GM12878 (cell line): ENCODE measurements around the gene CRACDL. TPM values are rescaled to one million over a fixed set of nuclear protein-coding genes. Genes with fewer than 3 reads are reported as not detected.

Source experiments
- ATAC-seq: fragments of 200-7000 bp; cut with Tn5 transposase; 3 replicates; pipeline ENCODE4 v1.9.1; 2020; ENCODE audit warnings: mild to moderate bottlenecking, moderate library complexity
- BruUV-seq: library from RNA; stranded (reverse); fragments of 400-500 nt; replicated peaks from 2 replicates; lab custom pipeline; 2021; lab: Mats Ljungman, UMichigan
- CTCF ChIA-PET: fragments of 300-600 bp; sonication (Branson Sonifier 250); formaldehyde crosslinking; extraction: SDS; loops from one replicate; lab custom pipeline; 2021; ENCODE audit warnings: inconsistent platforms; lab: Yijun Ruan, JAX
- POLR2A ChIA-PET: fragments of 350-600 bp; formaldehyde crosslinking; extraction: SDS; loops from one replicate; lab custom pipeline; 2021; ENCODE audit warnings: inconsistent platforms; lab: Charles Lee
- RAD21 ChIA-PET: fragments of 300-600 bp; sonication (Branson Sonifier 250); formaldehyde crosslinking; loops from one replicate; lab custom pipeline; 2023; ENCODE audit warnings: antibody characterized with exemption; ENCODE audit not compliant: unreplicated experiment; lab: Charles Lee
- SMC1A ChIA-PET: fragments of 300-600 bp; sonication (Branson Sonifier 250); formaldehyde crosslinking; loops from one replicate; lab custom pipeline; 2023; ENCODE audit not compliant: unreplicated experiment, uncharacterized antibody; lab: Charles Lee
- DNase-seq: peaks from one replicate; pipeline ENCODE4 v3.0.0-alpha.2; 2011; ENCODE audit warnings: low read depth, low spot score
- FAIRE-seq: peaks from 3 replicates; lab custom pipeline; 2011; peaks lifted over from hg19 to GRCh38; lab: Jason Lieb, UNC
- H2AFZ ChIP-seq: 2 replicates; pipeline ENCODE4 v1.6.0; 2011; ENCODE audit warnings: low read depth, low read length, control low read depth; ENCODE audit not compliant: control insufficient read depth
- H3K27ac ChIP-seq: 2 replicates; pipeline ENCODE4 v1.5.1; 2011; ENCODE audit warnings: control low read depth; ENCODE audit not compliant: control insufficient read depth, insufficient read depth
- H3K27me3 ChIP-seq, 2 experiments: replicated peaks in 1 of 2; 2 replicates each; pipeline versions ENCODE4 v1.6.0 to v1.6.1; 2011; ENCODE audit warnings: low read length in 1 of 2; ENCODE audit not compliant: control insufficient read depth in 2 of 2, insufficient read depth in 2 of 2
- H3K36me3 ChIP-seq, 2 experiments: 2 replicates each; pipeline ENCODE4 v1.5.1; 2011; ENCODE audit warnings: low read length in 1 of 2; ENCODE audit not compliant: control insufficient read depth in 2 of 2, insufficient read depth in 2 of 2
- H3K4me1 ChIP-seq: 2 replicates; pipeline ENCODE4 v1.6.1; 2011; ENCODE audit warnings: mild to moderate bottlenecking, low read length, moderate library complexity, mixed read lengths; ENCODE audit not compliant: control insufficient read depth, insufficient read depth
- H3K4me2 ChIP-seq: 2 replicates; pipeline ENCODE4 v1.6.0; 2011; ENCODE audit warnings: control low read depth; ENCODE audit not compliant: control insufficient read depth, insufficient read depth
- H3K4me3 ChIP-seq: fragments of 200-600 bp; sonication (generic); 2 replicates; pipeline ENCODE4 v1.5.1; 2016
- H3K79me2 ChIP-seq: 2 replicates; pipeline ENCODE4 v1.6.0; 2011; ENCODE audit warnings: low read length; ENCODE audit not compliant: control insufficient read depth, insufficient read depth
- H3K9ac ChIP-seq: 2 replicates; pipeline ENCODE4 v1.8.0; 2011; ENCODE audit warnings: low read length, control low read depth, mixed read lengths; ENCODE audit not compliant: control insufficient read depth, insufficient read depth
- H3K9me3 ChIP-seq: replicated peaks from 3 replicates; pipeline ENCODE4 v1.5.1; 2011; ENCODE audit warnings: mild to moderate bottlenecking, low read length; ENCODE audit not compliant: control insufficient read depth, insufficient read depth
- H4K20me1 ChIP-seq: 2 replicates; pipeline ENCODE4 v1.6.0; 2011; ENCODE audit not compliant: control insufficient read depth, insufficient read depth
- E2F4 ChIP-seq: IDR thresholded peaks from 2 replicates; pipeline ENCODE4 v1.6.1; 2012; ENCODE audit warnings: low read depth, low read length, improper control_type of control experiment
- HDAC6 ChIP-seq: fragments of 200-600 bp; sonication (generic); IDR thresholded peaks from one replicate; pipeline ENCODE4 v1.8.0; 2017; ENCODE audit warnings: antibody characterized with exemption; ENCODE audit not compliant: unreplicated experiment
- IKZF2 ChIP-seq, 2 experiments: fragments of 450-650 bp; IDR thresholded peaks; 2 replicates each; pipeline ENCODE4 v1.6.1; 2017; ENCODE audit warnings: mild to moderate bottlenecking in 2 of 2, moderate library complexity in 2 of 2
- NRF1 ChIP-seq: conservative IDR thresholded peaks from 2 replicates; pipeline ENCODE4 v1.6.1; 2011; ENCODE audit warnings: mild to moderate bottlenecking, low read depth, low read length, improper control_type of control experiment
- PML ChIP-seq: IDR thresholded peaks from 2 replicates; pipeline ENCODE4 v1.6.1; 2012; ENCODE audit warnings: low read length, inconsistent platforms
- POLR2AphosphoS2 ChIP-seq: IDR thresholded peaks from 2 replicates; pipeline ENCODE4 v1.6.1; 2011; ENCODE audit warnings: low read depth, mild to moderate bottlenecking, low read length, improper control_type of control experiment, moderate library complexity
- RAD51 ChIP-seq: fragments of 450-650 bp; IDR thresholded peaks from 2 replicates; pipeline ENCODE4 v1.6.1; 2016; ENCODE audit warnings: moderate library complexity, mild to moderate bottlenecking, inconsistent platforms
- RB1 ChIP-seq: fragments of 450-650 bp; formaldehyde crosslinking; IDR thresholded peaks from 2 replicates; pipeline ENCODE4 v1.6.1; 2017; ENCODE audit warnings: mild to moderate bottlenecking, borderline replicate concordance
- RELA ChIP-seq: fragments of 450-650 bp; IDR thresholded peaks from 2 replicates; pipeline ENCODE4 v1.8.0; 2014; ENCODE audit warnings: borderline replicate concordance; ENCODE audit not compliant: partially characterized antibody
- SIN3A ChIP-seq: IDR thresholded peaks from 2 replicates; pipeline ENCODE4 v1.6.1; 2012; ENCODE audit warnings: low read depth, low read length, improper control_type of control experiment
- STAT3 ChIP-seq: IDR thresholded peaks from 2 replicates; pipeline ENCODE4 v1.6.1; 2011; ENCODE audit warnings: low read depth, low read length, improper control_type of control experiment
- SUPT20H ChIP-seq: IDR thresholded peaks from 2 replicates; pipeline ENCODE4 v1.6.1; 2011; ENCODE audit warnings: low read depth, mild to moderate bottlenecking, low read length, moderate library complexity, borderline replicate concordance; ENCODE audit not compliant: control insufficient read depth
- SUZ12 ChIP-seq: fragments of 200-600 bp; sonication (generic); IDR thresholded peaks from one replicate; pipeline ENCODE4 v1.6.1; 2018; ENCODE audit warnings: antibody characterized with exemption, mild to moderate bottlenecking; ENCODE audit not compliant: unreplicated experiment
- WGBS: methylation state at CpG from one replicate; pipeline ENCODE4 v1.1.6; 2016; ENCODE audit warnings: low lambda C conversion rate; ENCODE audit not compliant: insufficient replicate concordance, insufficient coverage; ENCODE audit errors: missing lambda C conversion rate; 5-methylcytosine and 5-hydroxymethylcytosine counted together
- in situ Hi-C: fragments of 300-500 bp; cut with MboI; formaldehyde crosslinking; loops from 9 replicates; pipeline ENCODE4 v1.14.3; 2018; ENCODE audit warnings: mixed read lengths
- intact Hi-C: fragments of 100-400 bp; cut with micrococcal nuclease; formaldehyde crosslinking; loops from one replicate; pipeline ENCODE4 v1.14.2; 2022; ENCODE audit not compliant: unreplicated experiment
- polyA plus RNA-seq, 11 experiments: library from polyadenylated mRNA; depleted of rRNA in 4 of 11; unstranded in 6 of 11; stranded (reverse) in 5 of 11; fragments of >200 nt; fragmentation: Nextera tagmentation in 4 of 11; fragmentation: Illumina TruSeq in 1 of 11; extraction: Ambion mirVana in 4 of 11; extraction: Trizol in 1 of 11; gene quantifications; 1 replicate in 1 of 11; 2 replicates in 10 of 11; pipeline versions ENCODE4 v1.2.1 to v1.2.3, GENCODE V29; 2011 to 2016; ENCODE audit warnings: inconsistent platforms in 2 of 11, missing spikeins in 2 of 11, low read depth in 1 of 11
- total RNA-seq, 4 experiments: library from RNA; depleted of rRNA in 3 of 4; stranded (reverse); fragments of >200 nt in 3 of 4; fragmentation: Illumina TruSeq in 1 of 4; extraction: Trizol in 1 of 4; gene quantifications; 2 replicates each; pipeline versions ENCODE4 v1.2.1 to v1.2.3, GENCODE V29; 2013 to 2021
- TF ChIP-seq, protein P1 (sequence below): fragments of 450-650 bp; IDR thresholded peaks from 2 replicates; pipeline ENCODE4 v1.6.1; 2016; ENCODE audit warnings: mild to moderate bottlenecking
- TF ChIP-seq, protein P2 (sequence below): fragments of 450-650 bp; IDR thresholded peaks from 2 replicates; pipeline ENCODE4 v1.6.1; 2018; ENCODE audit warnings: mild to moderate bottlenecking, low read depth, moderate library complexity; ENCODE audit not compliant: partially characterized antibody
- TF ChIP-seq, protein P3 (sequence below): fragments of 450-650 bp; formaldehyde crosslinking; IDR thresholded peaks from 2 replicates; pipeline ENCODE4 v1.5.0; 2022; ENCODE audit warnings: mild to moderate bottlenecking, missing genetic modification characterization

Gene CRACDL
- total and polyA plus RNA-seq, 10 of the 15 experiments (the other 5 are each of a cell fraction or from before 2014, with no cell fraction given) = 0.03 to 0.72 (median 0.14) TPM

DNA sequence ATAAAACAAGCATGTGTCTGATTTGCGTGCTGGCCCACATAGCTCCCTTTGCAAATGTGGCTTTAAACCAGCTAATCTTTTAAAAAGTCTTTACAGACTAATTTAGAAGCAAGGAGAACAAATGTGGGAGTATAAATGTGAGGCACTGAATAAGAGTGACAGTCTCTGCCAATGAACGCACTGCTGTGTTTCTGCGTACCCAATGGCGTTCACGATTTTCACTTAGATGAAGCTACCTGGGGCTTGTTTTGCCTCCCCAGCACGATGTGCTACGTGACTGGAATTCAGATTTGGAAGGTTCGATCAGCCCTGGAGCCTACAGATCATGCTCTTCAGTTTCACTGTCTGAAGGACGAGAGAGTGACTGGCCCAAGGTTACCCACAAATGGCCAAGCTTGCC, 10.8 kb upstream of the CRACDL start (continued):
- TF ChIP-seq, protein P1, sequence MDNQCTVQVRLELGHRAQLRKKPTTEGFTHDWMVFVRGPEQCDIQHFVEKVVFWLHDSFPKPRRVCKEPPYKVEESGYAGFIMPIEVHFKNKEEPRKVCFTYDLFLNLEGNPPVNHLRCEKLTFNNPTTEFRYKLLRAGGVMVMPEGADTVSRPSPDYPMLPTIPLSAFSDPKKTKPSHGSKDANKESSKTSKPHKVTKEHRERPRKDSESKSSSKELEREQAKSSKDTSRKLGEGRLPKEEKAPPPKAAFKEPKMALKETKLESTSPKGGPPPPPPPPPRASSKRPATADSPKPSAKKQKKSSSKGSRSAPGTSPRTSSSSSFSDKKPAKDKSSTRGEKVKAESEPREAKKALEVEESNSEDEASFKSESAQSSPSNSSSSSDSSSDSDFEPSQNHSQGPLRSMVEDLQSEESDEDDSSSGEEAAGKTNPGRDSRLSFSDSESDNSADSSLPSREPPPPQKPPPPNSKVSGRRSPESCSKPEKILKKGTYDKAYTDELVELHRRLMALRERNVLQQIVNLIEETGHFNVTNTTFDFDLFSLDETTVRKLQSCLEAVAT = no peak
- TF ChIP-seq POLR2AphosphoS2 = no peak
- TF ChIP-seq RAD51 = no peak
- no peak for TF ChIP-seq IKZF2 (IDR thresholded peaks at IDR 0.05)
- no peak for TF ChIP-seq SUZ12

GRCh38 chr2:98944775-98945174, 8.8 kb upstream of the CRACDL start:
- WGBS = 97% methylated on average over 2 of the region's 2 CpGs
- no peak for FAIRE-seq
- no peaks in the 10 kb centered on the region for H3K4me1 ChIP-seq
- no peak overlapping the region for H3K27ac ChIP-seq
- RAD21 ChIA-PET = no interaction called here
- CTCF ChIA-PET = no interaction called here
- in situ Hi-C loops = no loop called here
- no peak overlapping the region for H3K4me2 ChIP-seq
- H3K9ac ChIP-seq = no peak overlapping the region
- no peaks in the 10 kb centered on the region for H4K20me1 ChIP-seq
- no peak overlapping the region for H2AFZ ChIP-seq
- no peak for DNase-seq
- no TSS peak for BruUV-seq
- intact Hi-C loops = no loop called here
- no peaks in the 10 kb centered on the region for H3K27me3 ChIP-seq
- ATAC-seq = no peak
- H3K4me3 ChIP-seq = no peak overlapping the region
- no peaks in the 10 kb centered on the region for H3K9me3 ChIP-seq
- H3K79me2 ChIP-seq = no peaks in the 10 kb centered on the region
- SMC1A ChIA-PET = no interaction called here
- POLR2A ChIA-PET = no interaction called here
- no peaks in the 10 kb centered on the region for H3K36me3 ChIP-seq
- TF ChIP-seq RELA (no peak), HDAC6 (no peak), SUPT20H (no peak), E2F4 (no peak), PML (no peak), RB1 (no peak), SIN3A (no peak), NRF1 (no peak), STAT3 (no peak)
- TF ChIP-seq, protein P2, sequence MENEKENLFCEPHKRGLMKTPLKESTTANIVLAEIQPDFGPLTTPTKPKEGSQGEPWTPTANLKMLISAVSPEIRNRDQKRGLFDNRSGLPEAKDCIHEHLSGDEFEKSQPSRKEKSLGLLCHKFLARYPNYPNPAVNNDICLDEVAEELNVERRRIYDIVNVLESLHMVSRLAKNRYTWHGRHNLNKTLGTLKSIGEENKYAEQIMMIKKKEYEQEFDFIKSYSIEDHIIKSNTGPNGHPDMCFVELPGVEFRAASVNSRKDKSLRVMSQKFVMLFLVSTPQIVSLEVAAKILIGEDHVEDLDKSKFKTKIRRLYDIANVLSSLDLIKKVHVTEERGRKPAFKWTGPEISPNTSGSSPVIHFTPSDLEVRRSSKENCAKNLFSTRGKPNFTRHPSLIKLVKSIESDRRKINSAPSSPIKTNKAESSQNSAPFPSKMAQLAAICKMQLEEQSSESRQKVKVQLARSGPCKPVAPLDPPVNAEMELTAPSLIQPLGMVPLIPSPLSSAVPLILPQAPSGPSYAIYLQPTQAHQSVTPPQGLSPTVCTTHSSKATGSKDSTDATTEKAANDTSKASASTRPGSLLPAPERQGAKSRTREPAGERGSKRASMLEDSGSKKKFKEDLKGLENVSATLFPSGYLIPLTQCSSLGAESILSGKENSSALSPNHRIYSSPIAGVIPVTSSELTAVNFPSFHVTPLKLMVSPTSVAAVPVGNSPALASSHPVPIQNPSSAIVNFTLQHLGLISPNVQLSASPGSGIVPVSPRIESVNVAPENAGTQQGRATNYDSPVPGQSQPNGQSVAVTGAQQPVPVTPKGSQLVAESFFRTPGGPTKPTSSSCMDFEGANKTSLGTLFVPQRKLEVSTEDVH = no peak
- TF ChIP-seq, protein P3, sequence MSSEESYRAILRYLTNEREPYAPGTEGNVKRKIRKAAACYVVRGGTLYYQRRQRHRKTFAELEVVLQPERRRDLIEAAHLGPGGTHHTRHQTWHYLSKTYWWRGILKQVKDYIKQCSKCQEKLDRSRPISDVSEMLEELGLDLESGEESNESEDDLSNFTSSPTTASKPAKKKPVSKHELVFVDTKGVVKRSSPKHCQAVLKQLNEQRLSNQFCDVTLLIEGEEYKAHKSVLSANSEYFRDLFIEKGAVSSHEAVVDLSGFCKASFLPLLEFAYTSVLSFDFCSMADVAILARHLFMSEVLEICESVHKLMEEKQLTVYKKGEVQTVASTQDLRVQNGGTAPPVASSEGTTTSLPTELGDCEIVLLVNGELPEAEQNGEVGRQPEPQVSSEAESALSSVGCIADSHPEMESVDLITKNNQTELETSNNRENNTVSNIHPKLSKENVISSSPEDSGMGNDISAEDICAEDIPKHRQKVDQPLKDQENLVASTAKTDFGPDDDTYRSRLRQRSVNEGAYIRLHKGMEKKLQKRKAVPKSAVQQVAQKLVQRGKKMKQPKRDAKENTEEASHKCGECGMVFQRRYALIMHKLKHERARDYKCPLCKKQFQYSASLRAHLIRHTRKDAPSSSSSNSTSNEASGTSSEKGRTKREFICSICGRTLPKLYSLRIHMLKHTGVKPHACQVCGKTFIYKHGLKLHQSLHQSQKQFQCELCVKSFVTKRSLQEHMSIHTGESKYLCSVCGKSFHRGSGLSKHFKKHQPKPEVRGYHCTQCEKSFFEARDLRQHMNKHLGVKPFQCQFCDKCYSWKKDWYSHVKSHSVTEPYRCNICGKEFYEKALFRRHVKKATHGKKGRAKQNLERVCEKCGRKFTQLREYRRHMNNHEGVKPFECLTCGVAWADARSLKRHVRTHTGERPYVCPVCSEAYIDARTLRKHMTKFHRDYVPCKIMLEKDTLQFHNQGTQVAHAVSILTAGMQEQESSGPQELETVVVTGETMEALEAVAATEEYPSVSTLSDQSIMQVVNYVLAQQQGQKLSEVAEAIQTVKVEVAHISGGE = no peak
